RWPE1 (cell line): Measurements from ENCODE around the gene FGR.
"Not testable (repeated sequence)": the region's sequence is repeated elsewhere in the genome, so short reads cannot be mapped to it uniquely, and the experiment has no call there.

ENCODE experiments used
- CTCF ChIA-PET: fragments of 350-600 bp; sonication (Branson Sonifier 250); formaldehyde crosslinking; extraction: SDS; loops from one replicate; lab custom pipeline; 2021; lab: Yijun Ruan, JAX
- POLR2A ChIA-PET: fragments of 400-600 bp; formaldehyde crosslinking; extraction: SDS; loops from one replicate; lab custom pipeline; 2020; ENCODE audit warnings: antibody characterized with exemption; ENCODE audit not compliant: low non-redundant PET; lab: Yijun Ruan, JAX
- DNase-seq: peaks from one replicate; pipeline ENCODE4 v3.0.0; 2012; ENCODE audit warnings: low spot score
- H3K27ac ChIP-seq: fragments of 450-650 bp; 2 replicates; pipeline ENCODE4 v1.5.1; 2017
- TF ChIP-seq, protein P1 (sequence below): fragments of 450-650 bp; conservative IDR thresholded peaks from 2 replicates; pipeline ENCODE4 v1.5.1; 2017; ENCODE audit warnings: low read depth, mild to moderate bottlenecking

Gene FGR

DNA sequence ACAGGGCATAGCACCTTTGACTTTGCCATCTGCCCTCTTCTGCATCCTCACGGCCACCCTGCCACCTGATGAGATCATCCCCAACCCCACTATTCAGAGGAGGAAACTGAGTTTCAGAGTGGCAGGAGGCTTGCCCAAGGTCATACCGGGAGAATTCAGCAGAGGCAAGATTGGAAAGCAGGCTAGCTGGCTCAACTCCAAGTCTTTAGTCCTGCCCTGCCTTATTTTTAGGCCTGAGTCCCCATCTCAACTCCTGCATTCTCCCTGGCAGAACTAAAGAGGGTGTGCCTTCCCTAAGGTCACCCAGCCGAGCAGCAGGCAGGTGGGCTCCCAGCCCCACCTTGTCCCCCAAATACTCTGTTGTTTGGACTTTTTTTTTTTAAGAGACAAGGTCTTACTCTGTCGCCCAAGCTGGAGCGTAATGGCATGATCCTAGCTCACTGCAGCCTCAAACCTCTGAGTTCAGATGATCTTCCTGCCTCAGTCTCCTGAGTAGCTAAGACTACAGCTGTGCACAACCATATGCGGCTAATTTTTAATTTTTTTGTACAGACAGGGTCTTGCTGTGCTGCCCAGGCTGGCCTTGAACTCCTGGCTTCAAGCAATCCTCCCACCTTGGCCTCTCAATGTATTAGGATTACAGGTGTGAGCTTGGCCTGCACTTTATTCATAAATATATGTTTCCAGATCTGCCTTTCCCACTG lies 13.8 kb upstream of the FGR start:
- ChIA-PET POLR2A (no interaction called here), CTCF (interaction anchor here (0.5 to 1.0 kb wide), 2 partner anchors 14 to 34 kb away, joined by 3 read pairs; no protein-coding TSS in a partner anchor)
- H3K27ac ChIP-seq: no peak overlapping the region
- TF ChIP-seq, protein P1, sequence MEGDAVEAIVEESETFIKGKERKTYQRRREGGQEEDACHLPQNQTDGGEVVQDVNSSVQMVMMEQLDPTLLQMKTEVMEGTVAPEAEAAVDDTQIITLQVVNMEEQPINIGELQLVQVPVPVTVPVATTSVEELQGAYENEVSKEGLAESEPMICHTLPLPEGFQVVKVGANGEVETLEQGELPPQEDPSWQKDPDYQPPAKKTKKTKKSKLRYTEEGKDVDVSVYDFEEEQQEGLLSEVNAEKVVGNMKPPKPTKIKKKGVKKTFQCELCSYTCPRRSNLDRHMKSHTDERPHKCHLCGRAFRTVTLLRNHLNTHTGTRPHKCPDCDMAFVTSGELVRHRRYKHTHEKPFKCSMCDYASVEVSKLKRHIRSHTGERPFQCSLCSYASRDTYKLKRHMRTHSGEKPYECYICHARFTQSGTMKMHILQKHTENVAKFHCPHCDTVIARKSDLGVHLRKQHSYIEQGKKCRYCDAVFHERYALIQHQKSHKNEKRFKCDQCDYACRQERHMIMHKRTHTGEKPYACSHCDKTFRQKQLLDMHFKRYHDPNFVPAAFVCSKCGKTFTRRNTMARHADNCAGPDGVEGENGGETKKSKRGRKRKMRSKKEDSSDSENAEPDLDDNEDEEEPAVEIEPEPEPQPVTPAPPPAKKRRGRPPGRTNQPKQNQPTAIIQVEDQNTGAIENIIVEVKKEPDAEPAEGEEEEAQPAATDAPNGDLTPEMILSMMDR: no peak
- DNase-seq: no peak

DNA sequence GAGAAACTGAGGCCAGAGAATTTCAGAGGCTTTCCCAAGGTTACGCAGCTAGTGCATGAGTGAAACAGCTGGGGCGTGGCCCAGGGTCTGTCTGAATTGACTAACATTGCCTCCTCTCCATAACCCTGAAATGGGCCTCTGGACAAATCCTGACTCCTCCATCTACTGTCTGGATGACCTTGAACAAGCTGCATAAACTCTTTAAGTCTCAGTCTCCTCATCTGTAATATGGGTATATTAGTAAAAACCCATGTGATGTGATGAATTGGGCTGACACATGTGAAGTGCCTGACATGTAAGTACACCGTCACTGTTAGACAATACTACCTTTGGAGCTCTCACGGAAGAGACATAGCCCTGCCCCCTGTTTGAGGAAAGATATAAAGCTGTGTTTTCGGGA lies 12.3 kb upstream of the FGR start:
- DNase-seq: no peak
- ChIA-PET CTCF (no interaction called here), POLR2A (no interaction called here)
- TF ChIP-seq, protein P1: no peak
- H3K27ac ChIP-seq: no peak overlapping the region

DNA sequence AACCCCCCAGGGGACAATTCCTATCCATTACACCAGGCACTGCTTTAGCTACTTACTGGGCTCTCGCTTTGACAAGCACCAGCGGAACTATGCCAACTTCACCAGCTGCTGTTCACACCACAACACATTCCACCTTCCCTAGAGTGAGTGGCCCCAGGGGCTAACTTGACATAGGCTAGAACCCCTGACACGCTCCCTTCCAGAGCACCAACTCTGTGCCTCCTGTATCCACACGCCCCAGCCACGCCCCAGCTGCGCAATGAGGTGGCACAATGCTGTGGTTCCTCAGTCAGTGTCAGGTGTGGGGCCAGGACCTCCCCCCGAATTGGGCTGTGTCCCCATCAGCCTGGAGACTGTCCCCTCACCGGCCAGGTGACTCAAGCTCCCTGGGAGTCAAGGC lies 11.7 kb upstream of the FGR start:
- CTCF ChIA-PET: interaction anchor here (0.6 kb wide), 1 partner anchor 184 kb away, joined by 3 read pairs; the partner anchor contains the start of gene PPP1R8
- POLR2A ChIA-PET: no interaction called here
- no peak for DNase-seq
- no peak overlapping the region for H3K27ac ChIP-seq
- TF ChIP-seq, protein P1: no peak

DNA sequence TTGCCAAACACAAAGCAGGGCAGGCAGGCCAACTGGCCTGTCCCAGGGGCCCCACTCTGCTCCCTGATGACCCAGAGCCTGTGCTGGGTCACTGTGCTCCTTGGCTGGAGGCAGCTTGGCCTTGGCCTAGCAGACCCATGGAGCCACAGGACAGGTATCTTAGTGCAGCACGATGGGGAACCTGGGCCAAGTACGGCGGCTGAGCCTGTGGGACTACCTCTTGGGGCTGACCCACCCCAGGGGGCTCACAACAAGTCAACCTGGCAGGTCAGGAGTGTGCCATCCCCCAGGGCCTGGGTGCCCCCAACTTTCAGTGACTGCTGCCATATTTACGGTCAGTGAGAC lies 10.1 kb upstream of the FGR start:
- H3K27ac ChIP-seq: no peak overlapping the region
- no peak for DNase-seq
- TF ChIP-seq, protein P1: no peak
- CTCF ChIA-PET: interaction anchor here (0.6 kb wide), 1 partner anchor 623 kb away, joined by 5 read pairs; no protein-coding TSS in a partner anchor
- POLR2A ChIA-PET: no interaction called here

DNA sequence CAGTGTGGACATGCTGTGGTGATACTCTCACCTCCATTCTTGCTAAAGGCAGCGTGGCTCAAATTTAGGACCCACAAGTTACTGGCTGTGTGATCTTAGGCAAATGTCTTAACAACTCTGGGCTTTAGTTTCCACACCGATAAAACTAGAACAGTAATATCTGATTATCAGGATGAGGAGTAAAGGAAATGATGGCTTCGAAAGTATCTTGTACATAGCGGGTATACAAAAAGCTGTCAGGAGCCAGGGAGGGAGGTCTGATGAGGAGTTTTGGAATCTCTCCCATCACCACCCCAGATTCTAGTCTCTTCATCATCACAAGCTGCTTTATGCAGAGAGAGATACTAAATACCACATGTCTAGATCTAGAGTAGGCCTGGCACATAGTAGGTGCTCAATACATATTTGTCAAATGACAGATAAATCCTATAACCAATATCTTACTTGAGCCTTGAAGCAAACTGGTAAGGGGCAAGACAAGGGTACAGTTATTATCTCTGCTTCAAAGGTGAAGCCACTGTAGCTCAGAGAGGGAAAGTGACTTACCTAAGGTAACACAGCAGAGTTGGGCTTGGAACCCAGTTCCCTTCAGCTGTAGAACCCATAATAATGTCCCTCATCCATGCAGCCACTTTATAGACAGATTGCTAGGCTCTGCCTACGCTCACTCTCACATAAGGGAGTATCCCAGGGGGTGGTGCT lies 9.5 kb upstream of the FGR start:
- TF ChIP-seq, protein P1: no peak
- CTCF ChIA-PET: interaction anchor here (0.6 kb wide), 1 partner anchor 623 kb away, joined by 5 read pairs; no protein-coding TSS in a partner anchor
- POLR2A ChIA-PET: no interaction called here
- no peak overlapping the region for H3K27ac ChIP-seq
- DNase-seq: no peak

DNA sequence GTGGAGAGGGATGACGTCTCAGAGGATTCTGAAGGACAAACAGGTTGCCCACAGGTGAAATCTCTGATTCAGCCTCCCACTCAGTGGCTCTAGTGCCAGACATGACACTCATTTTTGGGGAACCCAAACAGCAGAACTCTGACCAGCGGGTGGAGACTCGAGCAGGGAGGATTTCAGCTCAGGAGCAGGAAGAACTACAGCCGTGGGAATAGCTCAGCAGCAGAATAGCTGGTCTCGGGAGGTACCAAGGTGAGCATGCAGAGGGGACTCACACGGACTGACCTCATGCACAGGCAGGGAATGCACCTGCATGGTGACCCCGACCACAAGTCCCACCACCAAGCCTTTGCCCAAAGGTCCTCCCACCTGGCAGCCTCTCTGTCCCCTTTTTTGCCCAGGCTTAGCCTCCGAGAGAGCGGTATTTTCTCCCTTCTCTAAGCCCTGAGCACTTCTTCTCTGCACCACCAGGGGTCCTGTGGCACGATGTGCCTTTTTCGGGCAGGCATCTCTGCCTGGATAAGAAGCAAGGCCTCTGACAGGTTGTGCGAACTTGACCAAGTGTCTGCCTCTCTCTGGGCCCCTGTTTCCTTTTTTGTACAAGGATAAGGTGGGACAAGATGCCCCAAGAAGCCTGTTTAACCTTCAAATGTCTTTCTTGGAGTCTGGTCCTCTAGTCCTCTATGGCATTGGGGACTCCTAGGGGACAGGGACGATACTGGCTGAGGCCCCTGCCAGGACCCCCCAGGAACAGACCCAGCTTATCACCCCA lies 8.8 kb upstream of the FGR start:
- CTCF ChIA-PET: interaction anchor here (0.6 to 1.0 kb wide), 5 partner anchors 19 to 466 kb away, joined by 3 to 6 read pairs (median 4); no protein-coding TSS in a partner anchor
- H3K27ac ChIP-seq: no peak overlapping the region
- peak; percentile 51 for DNase-seq
- TF ChIP-seq, protein P1: peak; percentile 57
- POLR2A ChIA-PET: no interaction called here

DNA sequence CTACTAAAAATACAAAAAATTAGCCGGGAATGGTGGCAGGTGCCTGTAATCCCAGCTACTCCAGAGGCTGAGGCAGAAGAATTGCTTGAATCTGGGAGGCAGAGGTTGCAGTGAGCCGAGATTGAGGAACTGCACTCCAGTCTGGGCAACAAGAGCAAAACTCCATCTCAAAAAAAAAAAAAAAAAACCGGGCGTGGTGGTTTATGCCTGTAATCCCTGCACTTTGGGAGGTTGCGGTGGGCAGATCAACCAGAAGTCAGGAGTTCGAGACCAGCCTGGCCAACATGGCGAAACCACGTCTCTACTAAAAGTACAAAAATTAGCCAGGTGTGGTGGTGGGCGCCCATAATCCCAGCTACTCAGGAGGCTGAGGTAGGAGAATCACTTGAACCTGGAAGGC lies 5.5 kb upstream of the FGR start:
- H3K27ac ChIP-seq, DNase-seq, POLR2A ChIA-PET, CTCF ChIA-PET: not testable (repeated sequence)
